B cell (primary cell): ENCODE results near the gene AOPEP.

Experiments
- EZH2 ChIP-seq: IDR thresholded peaks from 2 replicates; pipeline ENCODE4 v1.6.1; 2012; ENCODE audit warnings: borderline replicate concordance, low read depth, mild to moderate bottlenecking, moderate library complexity, low read length; ENCODE audit not compliant: insufficient read depth, poor library complexity, severe bottlenecking
- TF ChIP-seq, protein P1 (sequence below): fragments of 200-600 bp; IDR thresholded peaks from one replicate; pipeline ENCODE4 v1.8.0; 2022; ENCODE audit warnings: antibody characterized with exemption, mild to moderate bottlenecking

- TF ChIP-seq, protein P1, sequence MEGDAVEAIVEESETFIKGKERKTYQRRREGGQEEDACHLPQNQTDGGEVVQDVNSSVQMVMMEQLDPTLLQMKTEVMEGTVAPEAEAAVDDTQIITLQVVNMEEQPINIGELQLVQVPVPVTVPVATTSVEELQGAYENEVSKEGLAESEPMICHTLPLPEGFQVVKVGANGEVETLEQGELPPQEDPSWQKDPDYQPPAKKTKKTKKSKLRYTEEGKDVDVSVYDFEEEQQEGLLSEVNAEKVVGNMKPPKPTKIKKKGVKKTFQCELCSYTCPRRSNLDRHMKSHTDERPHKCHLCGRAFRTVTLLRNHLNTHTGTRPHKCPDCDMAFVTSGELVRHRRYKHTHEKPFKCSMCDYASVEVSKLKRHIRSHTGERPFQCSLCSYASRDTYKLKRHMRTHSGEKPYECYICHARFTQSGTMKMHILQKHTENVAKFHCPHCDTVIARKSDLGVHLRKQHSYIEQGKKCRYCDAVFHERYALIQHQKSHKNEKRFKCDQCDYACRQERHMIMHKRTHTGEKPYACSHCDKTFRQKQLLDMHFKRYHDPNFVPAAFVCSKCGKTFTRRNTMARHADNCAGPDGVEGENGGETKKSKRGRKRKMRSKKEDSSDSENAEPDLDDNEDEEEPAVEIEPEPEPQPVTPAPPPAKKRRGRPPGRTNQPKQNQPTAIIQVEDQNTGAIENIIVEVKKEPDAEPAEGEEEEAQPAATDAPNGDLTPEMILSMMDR = no peak
- no peak for TF ChIP-seq EZH2
These were observed 180.2 kb downstream of the AOPEP start for GRCh38 chr9:94906713-94907112.
